Endothelial cell of umbilical vein (primary cell): Measurements from ENCODE around the gene STYK1. TPM values are rescaled to one million over a fixed set of nuclear protein-coding genes. Genes with fewer than 3 reads are reported as not detected.

Experiments used
- BruUV-seq: library from RNA; stranded (reverse); fragments of 400-500 nt; replicated peaks from 2 replicates; lab custom pipeline; 2021; lab: Mats Ljungman, UMichigan
- CTCF ChIA-PET: fragments of 300-600, 350-600 bp; sonication (Branson Sonifier 250); formaldehyde crosslinking; loops from one replicate; lab custom pipeline; 2021; ENCODE audit warnings: antibody characterized with exemption, inconsistent platforms; lab: Charles Lee
- POLR2A ChIA-PET: fragments of 300-600, 350-600 bp; sonication (Branson Sonifier 250); formaldehyde crosslinking; loops from one replicate; lab custom pipeline; 2021; ENCODE audit warnings: antibody characterized with exemption, inconsistent platforms; lab: Charles Lee
- DNase-seq: peaks from one replicate; pipeline ENCODE4 v3.0.0-alpha.2; 2011; ENCODE audit warnings: low read depth, low spot score
- FAIRE-seq: peaks from 2 replicates; lab custom pipeline; 2011; peaks lifted over from hg19 to GRCh38; lab: Jason Lieb, UNC
- H2AFZ ChIP-seq: 2 replicates; pipeline ENCODE4 v1.6.0; 2012; ENCODE audit warnings: low read depth, low read length, control low read depth, inconsistent platforms
- H3K27ac ChIP-seq: 2 replicates; pipeline ENCODE4 v1.5.1; 2011; ENCODE audit warnings: low read depth, mild to moderate bottlenecking, control low read depth, low read length, moderate library complexity; ENCODE audit not compliant: insufficient read depth
- H3K27me3 ChIP-seq, 2 experiments: 2 replicates each; pipeline versions ENCODE4 v1.6.0 to v1.6.1; 2011; ENCODE audit warnings: low read length in 2 of 2, mixed read lengths in 1 of 2; ENCODE audit not compliant: control insufficient read depth in 2 of 2, insufficient read depth in 2 of 2
- H3K36me3 ChIP-seq, 2 experiments: 2 replicates in 1 of 2; 3 replicates in 1 of 2; pipeline ENCODE4 v1.5.1; 2011; ENCODE audit warnings: low read length in 2 of 2, mild to moderate bottlenecking in 1 of 2, moderate library complexity in 1 of 2; ENCODE audit not compliant: control insufficient read depth in 2 of 2, insufficient read depth in 2 of 2; ENCODE audit errors: extremely low read depth in 1 of 2
- H3K4me1 ChIP-seq: 3 replicates; pipeline ENCODE4 v1.5.1; 2011; ENCODE audit warnings: mild to moderate bottlenecking, low read length; ENCODE audit not compliant: control insufficient read depth, insufficient read depth; ENCODE audit errors: extremely low read depth
- H3K4me2 ChIP-seq: 2 replicates; pipeline ENCODE4 v1.6.1; 2011; ENCODE audit warnings: low read length, control low read depth, mixed read lengths; ENCODE audit not compliant: insufficient read depth
- H3K4me3 ChIP-seq, 3 experiments: fragments of 200-600 bp in 1 of 3; sonication (generic), shearing (Covaris generic) in 1 of 3; replicated peaks in 1 of 3; 2 replicates each; pipeline ENCODE4 v1.5.1; 2011 to 2016; ENCODE audit warnings: control low read depth in 3 of 3, low read length in 3 of 3, mild to moderate bottlenecking in 2 of 3, inconsistent platforms in 1 of 3, low read depth in 1 of 3, moderate library complexity in 1 of 3; ENCODE audit not compliant: insufficient read depth in 1 of 3
- H3K79me2 ChIP-seq: 2 replicates; pipeline ENCODE4 v1.6.0; 2012; ENCODE audit warnings: low read length, inconsistent platforms; ENCODE audit not compliant: control insufficient read depth, insufficient read depth
- H3K9ac ChIP-seq: replicated peaks from 2 replicates; pipeline ENCODE3; 2011; ENCODE audit warnings: low read length, control low read depth; ENCODE audit not compliant: insufficient read depth; ENCODE audit errors: extremely low read depth
- H3K9me1 ChIP-seq: replicated peaks from 3 replicates; pipeline ENCODE4 v1.6.0; 2011; ENCODE audit warnings: mild to moderate bottlenecking, low read length; ENCODE audit not compliant: control insufficient read depth, insufficient read depth; ENCODE audit errors: extremely low read depth
- H3K9me3 ChIP-seq: replicated peaks from 2 replicates; pipeline ENCODE4 v1.5.1; 2012; ENCODE audit warnings: low read length, inconsistent platforms; ENCODE audit not compliant: control insufficient read depth, insufficient read depth
- H4K20me1 ChIP-seq: replicated peaks from 2 replicates; pipeline ENCODE3; 2011; ENCODE audit warnings: mild to moderate bottlenecking, low read length; ENCODE audit not compliant: control insufficient read depth, insufficient read depth; ENCODE audit errors: extremely low read depth
- EZH2 ChIP-seq: IDR thresholded peaks from 2 replicates; pipeline ENCODE4 v1.6.1; 2012; ENCODE audit warnings: borderline replicate concordance, low read depth, mild to moderate bottlenecking, moderate library complexity, low read length, inconsistent platforms; ENCODE audit not compliant: severe bottlenecking
- FOS ChIP-seq: IDR thresholded peaks from 2 replicates; pipeline ENCODE4 v1.6.1; 2011; ENCODE audit warnings: mild to moderate bottlenecking, low read length, moderate library complexity, borderline replicate concordance; ENCODE audit not compliant: insufficient read depth
- GATA2 ChIP-seq: IDR thresholded peaks from 2 replicates; pipeline ENCODE4 v1.7.0; 2011; ENCODE audit warnings: low read depth, mild to moderate bottlenecking, moderate library complexity, mixed read lengths, low read length; ENCODE audit not compliant: insufficient read length, insufficient read depth
- JUN ChIP-seq: IDR thresholded peaks from 2 replicates; pipeline ENCODE4 v1.6.1; 2011; ENCODE audit warnings: borderline replicate concordance, low read depth; ENCODE audit not compliant: insufficient read length, insufficient read depth
- MYC ChIP-seq: IDR thresholded peaks from one replicate; pipeline ENCODE4 v1.6.1; 2011; ENCODE audit warnings: mild to moderate bottlenecking, low read depth, low read length
- POLR2A ChIP-seq: IDR thresholded peaks from 2 replicates; pipeline ENCODE4 v1.6.1; 2012; ENCODE audit warnings: low read depth, mild to moderate bottlenecking, control low read depth, low read length
- POLR2AphosphoS5 ChIP-seq: IDR thresholded peaks from 2 replicates; pipeline ENCODE4 v1.6.1; 2012; ENCODE audit warnings: low read depth, mild to moderate bottlenecking, control low read depth, low read length, moderate library complexity; ENCODE audit not compliant: insufficient read depth
- dilution Hi-C: fragments of 300-500 bp; cut with MboI; formaldehyde crosslinking; loops from one replicate; pipeline ENCODE4 v1.15.0; 2019; ENCODE audit warnings: low sequenced_read_pairs; ENCODE audit not compliant: extremely low pct_ligation_motif_present
- intact Hi-C: fragments of 100-400 bp; cut with micrococcal nuclease; formaldehyde crosslinking; loops from one replicate; pipeline ENCODE4 v1.10.0; 2022
- polyA plus RNA-seq, 4 experiments: library from polyadenylated mRNA; depleted of rRNA in 3 of 4; stranded (reverse) in 3 of 4; unstranded in 1 of 4; fragments of >200 nt; gene quantifications; 2 replicates each; pipeline versions ENCODE4 v1.2.1 to v1.2.3, GENCODE V29; 2011 to 2012; ENCODE audit warnings: missing spikeins in 1 of 4
- total RNA-seq: library from RNA; stranded (reverse); gene quantifications from 2 replicates; pipeline ENCODE4 v1.2.3, GENCODE V29; 2021
- TF ChIP-seq, protein P1 (sequence below): IDR thresholded peaks from 2 replicates; pipeline ENCODE4 v1.6.1; 2011; ENCODE audit not compliant: insufficient read depth, insufficient read length
- TF ChIP-seq, protein P2 (sequence below), 2 donors: IDR thresholded peaks; 1 replicate in 1 of 2; 2 replicates in 1 of 2; pipeline ENCODE4 v1.5.1; 2011; ENCODE audit warnings: low read length in 2 of 2, mild to moderate bottlenecking in 2 of 2, moderate library complexity in 2 of 2, control low read depth in 1 of 2, inconsistent platforms in 1 of 2, low read depth in 1 of 2; ENCODE audit not compliant: insufficient read depth in 1 of 2; ENCODE audit errors: extremely low read depth in 1 of 2

The STYK1 gene
- total and polyA plus RNA-seq, 2 donors (not counting 3 experiments of a cell fraction or from before 2014, with no cell fraction given): 7.7 to 15.2 TPM

DNA sequence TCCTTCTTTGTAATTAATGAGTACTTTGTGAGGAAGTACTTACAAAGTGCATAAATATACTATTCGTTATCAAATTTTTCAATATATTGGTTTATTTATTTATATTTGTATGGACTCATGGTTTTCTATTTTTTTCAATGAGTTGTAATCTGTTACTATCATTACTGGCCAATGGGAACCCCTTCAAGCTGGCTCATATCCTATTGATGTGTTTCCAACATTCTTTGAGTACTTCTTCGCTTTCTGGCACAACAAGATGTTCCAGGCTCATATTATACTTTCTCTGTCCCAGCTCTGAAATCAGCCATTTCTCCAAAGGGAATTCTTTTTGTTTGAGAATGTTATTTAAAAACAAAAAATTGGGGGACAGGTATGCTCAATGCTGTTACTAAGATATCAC lies 31.8 kb upstream of the STYK1 start:
- no TSS peak for BruUV-seq
- dilution Hi-C loops (no loop called here), intact Hi-C loops (no loop called here)
- no peak overlapping the region for H3K9ac ChIP-seq
- peaks cover 16 to 59% of the 10 kb centered on the region in 2 experiments for H3K36me3 ChIP-seq
- ChIA-PET CTCF (interaction anchor here (1.6 to 1.8 kb wide), 2 partner anchors 11 to 44 kb away, joined by 3 read pairs; no protein-coding TSS in a partner anchor), POLR2A (no interaction called here)
- DNase-seq (no peak), FAIRE-seq (no peak)
- peaks cover 53% of the 10 kb centered on the region for H3K79me2 ChIP-seq
- H3K27me3 ChIP-seq: no peaks in the 10 kb centered on the region
- H3K9me1 ChIP-seq: no peaks in the 10 kb centered on the region
- H4K20me1 ChIP-seq: no peaks in the 10 kb centered on the region
- H3K4me2 ChIP-seq: no peak overlapping the region
- no peaks in the 10 kb centered on the region for H3K9me3 ChIP-seq
- no peak for TF ChIP-seq MYC
- no peak for TF ChIP-seq POLR2AphosphoS5
- TF ChIP-seq POLR2A: no peak
- TF ChIP-seq, protein P1, sequence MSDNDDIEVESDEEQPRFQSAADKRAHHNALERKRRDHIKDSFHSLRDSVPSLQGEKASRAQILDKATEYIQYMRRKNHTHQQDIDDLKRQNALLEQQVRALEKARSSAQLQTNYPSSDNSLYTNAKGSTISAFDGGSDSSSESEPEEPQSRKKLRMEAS: no peak
- no peak for TF ChIP-seq GATA2
- TF ChIP-seq, protein P2, sequence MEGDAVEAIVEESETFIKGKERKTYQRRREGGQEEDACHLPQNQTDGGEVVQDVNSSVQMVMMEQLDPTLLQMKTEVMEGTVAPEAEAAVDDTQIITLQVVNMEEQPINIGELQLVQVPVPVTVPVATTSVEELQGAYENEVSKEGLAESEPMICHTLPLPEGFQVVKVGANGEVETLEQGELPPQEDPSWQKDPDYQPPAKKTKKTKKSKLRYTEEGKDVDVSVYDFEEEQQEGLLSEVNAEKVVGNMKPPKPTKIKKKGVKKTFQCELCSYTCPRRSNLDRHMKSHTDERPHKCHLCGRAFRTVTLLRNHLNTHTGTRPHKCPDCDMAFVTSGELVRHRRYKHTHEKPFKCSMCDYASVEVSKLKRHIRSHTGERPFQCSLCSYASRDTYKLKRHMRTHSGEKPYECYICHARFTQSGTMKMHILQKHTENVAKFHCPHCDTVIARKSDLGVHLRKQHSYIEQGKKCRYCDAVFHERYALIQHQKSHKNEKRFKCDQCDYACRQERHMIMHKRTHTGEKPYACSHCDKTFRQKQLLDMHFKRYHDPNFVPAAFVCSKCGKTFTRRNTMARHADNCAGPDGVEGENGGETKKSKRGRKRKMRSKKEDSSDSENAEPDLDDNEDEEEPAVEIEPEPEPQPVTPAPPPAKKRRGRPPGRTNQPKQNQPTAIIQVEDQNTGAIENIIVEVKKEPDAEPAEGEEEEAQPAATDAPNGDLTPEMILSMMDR (IDR thresholded peaks at IDR 0.05; ENCODE audit: extremely low read depth in 1 of 2, insufficient read depth in 1 of 2, low read depth in 1 of 2, low read length in 2 of 2): no peak
- TF ChIP-seq EZH2: no peak
- no peak for TF ChIP-seq JUN
- no peak for TF ChIP-seq FOS
- H3K4me1 ChIP-seq: no peaks in the 10 kb centered on the region
- H3K4me3 ChIP-seq: no peak overlapping the region
- H2AFZ ChIP-seq: no peak overlapping the region
- H3K27ac ChIP-seq: no peak overlapping the region
